SK-N-SH (cell line): ENCODE data around the gene ERAL1.

Experiments
- CTCF ChIP-seq: fragments of 200-600 bp; sonication (generic); IDR thresholded peaks from 2 replicates; pipeline ENCODE4 v1.6.1; 2017; ENCODE audit warnings: antibody characterized with exemption, mild to moderate bottlenecking, moderate library complexity
- EP300 ChIP-seq, 2 experiments: IDR thresholded peaks; 2 replicates each; pipeline versions ENCODE4 v1.4.0 to v1.6.1; 2012; ENCODE audit warnings: borderline replicate concordance in 1 of 2, low read depth in 1 of 2, low read length in 1 of 2
- EZH2phosphoT487 ChIP-seq: fragments of 200-600 bp; sonication (generic); IDR thresholded peaks from 2 replicates; pipeline ENCODE4 v1.6.1; 2017; ENCODE audit warnings: low read depth, mixed run types, mild to moderate bottlenecking, antibody characterized with exemption, moderate library complexity, borderline replicate concordance
- JUND ChIP-seq: IDR thresholded peaks from 2 replicates; pipeline ENCODE4 v1.4.0; 2012
- MAX ChIP-seq: IDR thresholded peaks from 2 replicates; pipeline ENCODE4 v1.4.0; 2012; ENCODE audit warnings: low read depth
- NFIC ChIP-seq: IDR thresholded peaks from 2 replicates; pipeline ENCODE4 v1.4.0; 2012; ENCODE audit warnings: borderline replicate concordance
- NRF1 ChIP-seq: IDR thresholded peaks from 2 replicates; pipeline ENCODE4 v1.6.1; 2012; ENCODE audit warnings: low read depth, mild to moderate bottlenecking, low read length
- REST ChIP-seq: IDR thresholded peaks from 2 replicates; pipeline ENCODE4 v1.6.1; 2012; ENCODE audit warnings: mild to moderate bottlenecking, low read depth, low read length, moderate library complexity
- SMC3 ChIP-seq: IDR thresholded peaks from 2 replicates; pipeline ENCODE4 v1.6.1; 2012; ENCODE audit warnings: low read depth, low read length, improper control_type of control experiment
- TAF1 ChIP-seq: IDR thresholded peaks from 2 replicates; pipeline ENCODE4 v1.6.1; 2012; ENCODE audit warnings: low read depth, mild to moderate bottlenecking, low read length, moderate library complexity, borderline replicate concordance
- TCF12 ChIP-seq: IDR thresholded peaks from 2 replicates; pipeline ENCODE4 v1.4.0; 2012
- YY1 ChIP-seq: IDR thresholded peaks from 2 replicates; pipeline ENCODE4 v1.4.0; 2012; ENCODE audit warnings: low read depth, mild to moderate bottlenecking
- ZBTB33 ChIP-seq: IDR thresholded peaks from 2 replicates; pipeline ENCODE4 v1.4.0; 2012; ENCODE audit warnings: low read depth, borderline replicate concordance

GRCh38 chr17:28901866-28902818, 47.3 kb downstream of the ERAL1 start:
- TF ChIP-seq CTCF (no peak), NFIC (no peak), EZH2phosphoT487 (no peak), REST (no peak), YY1 (no peak), TAF1 (no peak), EP300 (IDR thresholded peaks at IDR 0.05; ENCODE audit: borderline replicate concordance in 1 of 2, low read depth in 1 of 2, low read length in 1 of 2) (no peak), TCF12 (no peak), JUND (no peak), SMC3 (no peak), ZBTB33 (no peak), NRF1 (no peak), MAX (peak; percentile 16; the same call in 1 of the 2 replicates)
